AG10803 (cell line): ENCODE results near the gene DERA.
"Not testable (repeated sequence)": the region's sequence is repeated elsewhere in the genome, so short reads cannot be mapped to it uniquely, and the experiment has no call there.

ENCODE experiments used
- DNase-seq: peaks from one replicate; pipeline ENCODE4 v3.0.0; 2010; ENCODE audit warnings: low read depth
- H3K4me3 ChIP-seq: 2 replicates; pipeline ENCODE4 v1.5.1; 2011; ENCODE audit warnings: mild to moderate bottlenecking, low read length, control low read depth
- TF ChIP-seq, protein P1 (sequence below): conservative IDR thresholded peaks from 2 replicates; pipeline ENCODE4 v1.5.1; 2011; ENCODE audit warnings: mild to moderate bottlenecking, low read length, control low read depth, inconsistent platforms

DERA gene

DNA sequence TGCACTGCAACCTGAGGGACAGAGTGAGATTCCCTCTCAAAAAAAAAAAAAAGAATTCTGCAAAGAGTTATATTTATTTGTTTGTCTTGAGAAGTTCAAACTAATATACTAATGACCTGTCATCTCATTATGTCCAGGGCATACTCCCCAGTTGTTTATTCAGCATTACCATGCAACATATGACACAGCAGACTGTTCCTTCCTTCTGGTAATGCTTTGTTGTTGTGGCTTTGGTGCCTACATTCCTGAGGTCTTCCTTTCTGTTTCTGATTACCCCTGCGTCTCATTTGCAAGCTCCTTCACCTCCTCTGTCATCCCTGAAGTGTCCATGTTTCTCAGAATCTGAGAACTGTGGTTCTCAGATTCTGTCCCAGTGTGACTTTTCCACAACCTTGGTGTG lies 55.3 kb downstream of the DERA start:
- TF ChIP-seq, protein P1, sequence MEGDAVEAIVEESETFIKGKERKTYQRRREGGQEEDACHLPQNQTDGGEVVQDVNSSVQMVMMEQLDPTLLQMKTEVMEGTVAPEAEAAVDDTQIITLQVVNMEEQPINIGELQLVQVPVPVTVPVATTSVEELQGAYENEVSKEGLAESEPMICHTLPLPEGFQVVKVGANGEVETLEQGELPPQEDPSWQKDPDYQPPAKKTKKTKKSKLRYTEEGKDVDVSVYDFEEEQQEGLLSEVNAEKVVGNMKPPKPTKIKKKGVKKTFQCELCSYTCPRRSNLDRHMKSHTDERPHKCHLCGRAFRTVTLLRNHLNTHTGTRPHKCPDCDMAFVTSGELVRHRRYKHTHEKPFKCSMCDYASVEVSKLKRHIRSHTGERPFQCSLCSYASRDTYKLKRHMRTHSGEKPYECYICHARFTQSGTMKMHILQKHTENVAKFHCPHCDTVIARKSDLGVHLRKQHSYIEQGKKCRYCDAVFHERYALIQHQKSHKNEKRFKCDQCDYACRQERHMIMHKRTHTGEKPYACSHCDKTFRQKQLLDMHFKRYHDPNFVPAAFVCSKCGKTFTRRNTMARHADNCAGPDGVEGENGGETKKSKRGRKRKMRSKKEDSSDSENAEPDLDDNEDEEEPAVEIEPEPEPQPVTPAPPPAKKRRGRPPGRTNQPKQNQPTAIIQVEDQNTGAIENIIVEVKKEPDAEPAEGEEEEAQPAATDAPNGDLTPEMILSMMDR, result no peak
- DNase-seq, result peak; percentile 89

DNA sequence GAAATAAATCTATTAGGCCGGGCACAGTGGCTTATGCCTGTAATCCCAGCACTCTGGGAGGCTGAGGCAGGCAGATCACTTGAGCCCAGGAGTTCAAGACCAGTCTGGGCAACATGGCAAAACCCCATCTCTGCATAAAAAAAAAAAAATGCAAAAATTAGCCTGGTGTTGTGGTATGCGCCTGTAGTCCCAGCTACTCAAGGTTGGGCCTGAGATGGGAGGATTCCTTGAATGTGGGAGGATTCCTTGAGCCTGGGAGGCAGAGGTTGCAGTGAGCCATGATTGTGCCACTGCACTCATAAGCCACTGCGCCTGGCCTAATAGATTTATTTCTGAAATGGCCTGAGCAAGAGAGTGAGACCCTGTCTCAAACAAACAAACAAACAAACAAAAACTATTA lies 55.9 kb downstream of the DERA start:
- H3K4me3 ChIP-seq, DNase-seq: not testable (repeated sequence)

More for the DNA sequence above, 55.3 kb downstream of the DERA start:
- H3K4me3 ChIP-seq, result no peak overlapping the region

DNA sequence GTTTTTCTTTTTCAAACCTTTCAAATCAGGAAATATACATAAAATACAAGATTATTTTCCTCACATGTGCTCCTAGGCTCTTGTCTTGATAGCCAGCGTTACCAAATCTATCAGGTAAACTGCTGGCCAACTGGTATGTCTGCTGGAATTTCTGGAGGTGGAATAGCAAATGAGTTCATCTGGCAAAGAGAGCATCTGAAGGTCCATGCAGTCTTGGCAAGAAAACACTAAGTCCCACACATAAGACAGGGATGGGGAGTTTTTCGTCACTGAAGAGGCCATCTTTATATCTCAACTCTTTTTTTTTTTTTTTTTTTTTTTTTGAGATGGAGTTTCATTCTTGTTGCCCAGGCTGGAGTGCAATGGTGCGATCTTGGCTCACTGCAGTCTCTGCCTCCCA lies 60.1 kb downstream of the DERA start:
- TF ChIP-seq, protein P1, result no peak
- DNase-seq, result no peak
- H3K4me3 ChIP-seq, result no peak overlapping the region

GRCh38 chr12:15972894-15973293 lies 61.8 kb downstream of the DERA start:
- no peak overlapping the region for H3K4me3 ChIP-seq
- TF ChIP-seq, protein P1, result no peak
- DNase-seq, result no peak

DNA sequence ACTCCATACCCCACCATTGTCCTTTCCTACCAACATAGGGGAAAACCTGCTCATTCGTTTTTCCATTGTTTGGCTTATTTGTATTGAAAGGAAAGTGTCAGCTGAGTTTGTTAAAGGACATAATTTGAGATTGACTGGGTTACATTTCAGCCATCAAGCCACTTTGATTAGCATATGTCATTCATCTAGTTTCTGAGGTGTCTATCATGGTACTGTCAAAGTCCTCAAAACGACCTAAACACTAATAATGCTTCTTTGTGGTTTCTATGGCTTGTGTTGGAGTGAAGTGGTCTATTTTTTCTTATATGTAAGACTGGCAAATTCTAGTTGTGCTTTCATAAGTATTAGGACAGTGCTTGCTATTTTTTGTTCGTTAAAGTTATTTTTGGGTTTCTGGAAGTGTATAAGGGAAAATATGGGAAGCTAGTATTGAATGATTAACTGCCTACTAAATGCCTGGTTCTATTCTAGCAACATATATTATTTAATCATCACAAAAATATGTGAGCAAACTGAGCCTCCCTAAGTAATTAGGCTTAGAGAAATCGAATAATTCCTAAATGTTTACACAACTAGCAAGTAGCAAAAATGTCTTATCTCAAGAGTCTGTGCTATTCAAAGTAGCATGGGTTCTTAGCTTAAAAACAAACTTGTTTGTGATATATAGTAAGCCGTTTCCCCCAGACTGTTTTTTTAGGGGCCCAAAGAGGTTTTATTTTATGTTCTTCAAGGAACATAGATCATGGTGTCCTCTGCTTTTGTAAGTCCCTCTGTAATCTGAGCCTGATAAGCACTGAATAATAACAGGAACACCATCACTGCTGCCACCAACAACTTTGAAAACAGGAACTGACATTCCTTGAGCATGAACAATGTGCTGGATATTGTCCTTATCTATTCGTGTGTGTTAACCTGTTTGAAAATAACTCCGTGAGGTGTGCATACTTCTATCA lies 67.1 kb downstream of the DERA start:
- TF ChIP-seq, protein P1, result no peak
- no peak overlapping the region for H3K4me3 ChIP-seq
- peak; percentile 57 for DNase-seq

DNA sequence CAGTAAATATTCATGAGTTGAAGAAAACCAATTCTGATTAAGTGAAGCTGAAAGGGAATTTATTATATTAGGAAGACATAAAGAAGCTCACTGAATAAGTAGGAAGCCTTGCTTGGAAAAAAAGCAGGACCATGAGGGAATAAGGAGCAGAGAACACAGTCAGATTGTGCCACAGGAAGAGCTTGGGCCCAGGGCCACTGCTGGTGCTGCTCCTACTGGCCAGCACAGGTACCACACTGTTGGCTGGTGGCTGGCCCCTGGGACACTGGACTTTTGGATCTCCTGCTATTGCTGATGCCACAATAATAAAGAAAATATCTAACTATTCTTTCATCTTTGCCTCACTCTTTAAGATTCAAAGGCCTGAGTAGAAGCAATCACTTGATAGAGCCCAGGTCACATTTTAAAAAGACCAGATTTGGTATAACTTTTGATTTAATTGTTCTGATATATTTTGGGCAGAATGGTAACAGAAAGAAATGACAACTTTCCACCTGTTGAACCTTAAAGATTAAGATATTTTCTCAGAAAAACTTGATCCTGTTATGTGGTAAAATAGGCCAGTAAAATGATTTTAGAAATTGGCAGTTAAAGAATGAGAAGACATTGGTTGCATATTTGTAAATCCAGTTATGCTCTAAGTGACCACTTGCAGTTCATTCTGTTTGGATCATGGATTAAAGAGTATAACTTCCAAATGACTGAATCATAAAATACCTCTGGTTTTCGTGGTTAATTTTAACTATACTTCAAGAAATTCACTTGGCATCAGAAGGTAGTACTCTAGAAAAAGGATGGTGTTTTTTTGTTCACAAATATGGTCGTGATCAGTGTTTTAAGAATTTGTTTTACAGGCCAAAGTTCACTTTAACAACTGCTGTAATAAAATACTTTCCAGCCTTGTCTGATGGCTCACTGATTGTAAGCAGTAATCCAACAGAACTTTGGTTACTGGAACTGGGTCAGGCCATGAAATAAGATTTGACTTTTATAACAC lies 68.3 kb downstream of the DERA start:
- TF ChIP-seq, protein P1, result peak; percentile 64
- peak; percentile 96 for DNase-seq
- H3K4me3 ChIP-seq, result no peak overlapping the region

DNA sequence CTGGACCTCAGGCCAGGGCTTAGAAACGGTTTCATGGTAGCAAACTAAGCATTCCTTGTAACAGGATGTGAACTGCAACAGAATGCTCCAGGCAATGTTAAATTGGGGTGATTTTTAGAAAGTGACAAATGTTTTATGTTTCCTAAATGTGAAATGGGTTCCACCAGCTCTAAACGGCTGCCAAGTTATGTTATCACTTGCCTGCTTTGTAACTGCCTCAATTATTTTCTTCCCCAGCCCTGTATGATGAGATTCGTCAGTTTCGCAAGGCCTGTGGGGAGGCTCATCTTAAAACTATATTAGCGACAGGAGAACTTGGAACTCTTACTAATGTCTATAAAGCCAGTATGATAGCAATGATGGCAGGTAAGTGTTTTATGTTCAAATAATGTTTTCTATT lies 70.9 kb downstream of the DERA start:
- DNase-seq, result peak; percentile 36
- no peak overlapping the region for H3K4me3 ChIP-seq
- TF ChIP-seq, protein P1, result no peak
